Endothelial cell of coronary artery (primary cell): ENCODE results near the gene NFXL1. TPM values are rescaled to one million over a fixed set of nuclear protein-coding genes. Genes with fewer than 3 reads are reported as not detected.

ENCODE experiments used
- total RNA-seq: library from RNA; depleted of rRNA; stranded (reverse); fragments of >200 nt; gene quantifications from 2 replicates; pipeline ENCODE4 v1.2.3, GENCODE V29; 2014

Gene NFXL1
- 5.3 and 6.4 TPM in 2 replicates for total RNA-seq

GRCh38 chr4:47914220-47914925 is at the start of gene NFXL1:
TSS of gene NFXL1 (minus strand) at chr4:47914583. CDS start at chr4:47914203, 380 bp downstream.

DNA sequence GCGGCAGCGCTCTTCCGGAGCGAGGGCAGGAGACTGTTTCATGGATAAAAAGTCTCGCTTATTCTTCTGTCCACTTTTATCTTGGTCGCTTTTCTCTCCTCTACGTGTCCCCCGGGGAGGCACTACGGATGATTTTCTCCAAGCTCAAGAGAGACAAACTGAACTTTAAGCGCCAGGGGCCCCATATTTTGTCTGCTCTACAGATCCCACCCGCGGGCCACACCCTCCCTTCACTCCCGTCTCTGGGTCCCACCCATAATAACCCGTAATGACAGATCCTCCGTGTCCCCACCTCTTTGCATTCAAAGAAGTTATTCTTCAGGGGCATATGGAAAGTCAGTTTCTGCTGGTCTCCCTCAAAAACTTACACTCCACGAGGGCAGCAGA is 76.5 kb downstream of the NFXL1 start, which contains the start of gene CORIN:
TSS of gene CORIN (minus strand) at position 160 of the 387 bp plus-strand sequence. CDS start at position 42, 118 bp downstream.

Other genes starting within 250 kb of the NFXL1 start
- gene CORIN, start 76.5 kb downstream of the NFXL1 start, total RNA-seq: 0.09 and 1.9 TPM in 2 replicates
- gene CNGA1, start 102.1 kb upstream of the NFXL1 start, total RNA-seq: 0.56 TPM in 1 of 2 replicates, not detected in the other
- 1.0 and 1.4 TPM in 2 replicates for gene NIPAL1, start 102.2 kb upstream of the NFXL1 start, total RNA-seq
- gene TXK, start 219.7 kb upstream of the NFXL1 start, total RNA-seq: 0.18 and 0.75 TPM in 2 replicates